MM.1S (cell line): ENCODE results near the gene RASAL2.

Experiments used
- DNase-seq: peaks from one replicate; pipeline ENCODE4 v3.0.0-alpha.2; 2015
- H2AFZ ChIP-seq: fragments of 300-600 bp; sonication (generic); 2 replicates; pipeline ENCODE4 v1.6.0; 2016; ENCODE audit warnings: antibody characterized with exemption, low read length
- H3F3A ChIP-seq: fragments of 300-600 bp; sonication (generic); 2 replicates; pipeline ENCODE4 v1.6.1; 2016; ENCODE audit warnings: mild to moderate bottlenecking, antibody characterized with exemption, low read length, moderate library complexity, mixed read lengths; ENCODE audit not compliant: insufficient read depth
- H3K27ac ChIP-seq: fragments of 300-600 bp; sonication (generic); 2 replicates; pipeline ENCODE4 v1.5.1; 2016; ENCODE audit warnings: mild to moderate bottlenecking, low read length
- H3K27me3 ChIP-seq: fragments of 300-600 bp; sonication (generic); replicated peaks from 2 replicates; pipeline ENCODE4 v1.6.0; 2016; ENCODE audit warnings: low read length; ENCODE audit not compliant: insufficient read depth
- H3K36me3 ChIP-seq: fragments of 300-600 bp; sonication (generic); replicated peaks from 2 replicates; pipeline ENCODE4 v1.6.1; 2016; ENCODE audit warnings: mild to moderate bottlenecking, low read length, mixed read lengths; ENCODE audit not compliant: insufficient read depth
- H3K4me1 ChIP-seq: fragments of 300-600 bp; sonication (generic); 2 replicates; pipeline ENCODE4 v1.6.1; 2016; ENCODE audit warnings: low read length, mixed read lengths
- H3K4me2 ChIP-seq: fragments of 300-600 bp; sonication (generic); 2 replicates; pipeline ENCODE4 v1.6.0; 2016; ENCODE audit warnings: low read depth, low read length
- H3K4me3 ChIP-seq: fragments of 300-600 bp; sonication (generic); 2 replicates; pipeline ENCODE4 v1.5.1; 2016; ENCODE audit warnings: low read length, mixed read lengths
- H3K79me2 ChIP-seq: fragments of 300-600 bp; sonication (generic); 2 replicates; pipeline ENCODE4 v1.6.1; 2016; ENCODE audit warnings: mixed run types, low read length, mixed read lengths
- H3K9ac ChIP-seq: fragments of 300-600 bp; sonication (generic); 2 replicates; pipeline ENCODE4 v1.6.1; 2016; ENCODE audit warnings: low read length, mixed read lengths
- H3K9me2 ChIP-seq: fragments of 300-600 bp; sonication (generic); replicated peaks from 2 replicates; pipeline ENCODE4 v1.6.1; 2016; ENCODE audit warnings: mild to moderate bottlenecking, low read length, mixed read lengths; ENCODE audit not compliant: insufficient read depth
- H3K9me3 ChIP-seq: fragments of 300-600 bp; sonication (generic); replicated peaks from 2 replicates; pipeline ENCODE4 v1.6.1; 2016; ENCODE audit warnings: mild to moderate bottlenecking, low read length, mixed read lengths; ENCODE audit not compliant: insufficient read depth
- H4K20me1 ChIP-seq: fragments of 300-600 bp; sonication (generic); 2 replicates; pipeline ENCODE4 v1.6.1; 2016; ENCODE audit warnings: mild to moderate bottlenecking, low read length, moderate library complexity, mixed read lengths; ENCODE audit not compliant: insufficient read depth
- CTCF ChIP-seq: fragments of 300-600 bp; sonication (generic); IDR thresholded peaks from 2 replicates; pipeline ENCODE4 v1.5.1; 2016; ENCODE audit warnings: antibody characterized with exemption, low read length, mixed read lengths
- EZH2 ChIP-seq: fragments of 300-600 bp; sonication (generic); optimal IDR thresholded peaks from 2 replicates; pipeline ENCODE3; 2017; ENCODE audit warnings: low read depth, mild to moderate bottlenecking, antibody characterized with exemption, low read length, mixed read lengths
- EZH2phosphoT487 ChIP-seq: fragments of 300-600 bp; sonication (generic); IDR thresholded peaks from 2 replicates; pipeline ENCODE4 v1.6.1; 2018; ENCODE audit warnings: antibody characterized with exemption, low read length

The RASAL2 gene

GRCh38 chr1:178434899-178435435, 341.1 kb downstream of the RASAL2 start:
- Histone ChIP-seq H3F3A (no peaks in the 10 kb centered on the region), H3K27me3 (no peaks in the 10 kb centered on the region), H3K4me3 (no peak overlapping the region), H3K9me2 (no peaks in the 10 kb centered on the region), H3K4me1 (no peaks in the 10 kb centered on the region), H3K27ac (no peak overlapping the region), H3K4me2 (no peak overlapping the region), H3K9me3 (no peaks in the 10 kb centered on the region), H2AFZ (no peak overlapping the region), H4K20me1 (no peaks in the 10 kb centered on the region), H3K9ac (no peak overlapping the region), H3K79me2 (no peaks in the 10 kb centered on the region), H3K36me3 (no peaks in the 10 kb centered on the region)
- TF ChIP-seq EZH2 (no peak), CTCF (no peak), EZH2phosphoT487 (no peak)
- DNase-seq, result no peak

- no peak overlapping the region for H3K4me2 ChIP-seq
- H4K20me1 ChIP-seq, result no peaks in the 10 kb centered on the region
- H3K79me2 ChIP-seq, result no peaks in the 10 kb centered on the region
- no peaks in the 10 kb centered on the region for H3F3A ChIP-seq
- TF ChIP-seq CTCF (no peak), EZH2 (no peak), EZH2phosphoT487 (no peak)
- no peak overlapping the region for H3K27ac ChIP-seq
- H3K9me2 ChIP-seq, result no peaks in the 10 kb centered on the region
- H3K36me3 ChIP-seq, result no peaks in the 10 kb centered on the region
- no peak overlapping the region for H2AFZ ChIP-seq
- H3K9me3 ChIP-seq, result no peaks in the 10 kb centered on the region
- H3K9ac ChIP-seq, result no peak overlapping the region
- no peaks in the 10 kb centered on the region for H3K4me1 ChIP-seq
- no peaks in the 10 kb centered on the region for H3K27me3 ChIP-seq
- H3K4me3 ChIP-seq, result no peak overlapping the region
- no peak for DNase-seq
These were observed 343.0 kb downstream of the RASAL2 start for GRCh38 chr1:178436899-178437298.

GRCh38 chr1:178438432-178438831, 344.5 kb downstream of the RASAL2 start:
- H4K20me1 ChIP-seq, result no peaks in the 10 kb centered on the region
- H3K9me3 ChIP-seq, result no peaks in the 10 kb centered on the region
- no peak for DNase-seq
- no peak overlapping the region for H3K4me2 ChIP-seq
- no peaks in the 10 kb centered on the region for H3K79me2 ChIP-seq
- H2AFZ ChIP-seq, result no peak overlapping the region
- H3F3A ChIP-seq, result no peaks in the 10 kb centered on the region
- no peak overlapping the region for H3K9ac ChIP-seq
- H3K4me3 ChIP-seq, result no peak overlapping the region
- H3K27ac ChIP-seq, result no peak overlapping the region
- H3K9me2 ChIP-seq, result no peaks in the 10 kb centered on the region
- H3K36me3 ChIP-seq, result no peaks in the 10 kb centered on the region
- no peaks in the 10 kb centered on the region for H3K27me3 ChIP-seq
- TF ChIP-seq CTCF (no peak), EZH2 (no peak), EZH2phosphoT487 (no peak)
- no peaks in the 10 kb centered on the region for H3K4me1 ChIP-seq
